CD14-positive monocyte (primary cell): ENCODE results near the gene PRKRA. TPM values are rescaled to one million over a fixed set of nuclear protein-coding genes. Genes with fewer than 3 reads are reported as not detected.

Experiments
- DNase-seq, 3 donors: peaks; one replicate each; pipeline ENCODE4 v3.0.0-alpha.2; 2011 to 2022
- H2AFZ ChIP-seq: 2 replicates; pipeline ENCODE4 v1.6.0; 2012; ENCODE audit warnings: mild to moderate bottlenecking, low read depth, low read length, inconsistent platforms; ENCODE audit not compliant: insufficient read depth, poor library complexity, severe bottlenecking
- H3K27ac ChIP-seq, 2 donors: 1 replicate in 1 of 2; 2 replicates in 1 of 2; pipeline ENCODE4 v1.5.1; 2012 to 2013; ENCODE audit warnings: low read length in 2 of 2, control low read depth in 1 of 2, inconsistent platforms in 1 of 2, low read depth in 1 of 2, mild to moderate bottlenecking in 1 of 2
- H3K27me3 ChIP-seq, 2 donors: one replicate each; pipeline versions ENCODE4 v1.6.0 to v1.6.1; 2011 to 2013; ENCODE audit warnings: low read length in 2 of 2; ENCODE audit not compliant: control insufficient read depth in 2 of 2, insufficient read depth in 2 of 2
- H3K36me3 ChIP-seq, 2 donors: replicated peaks in 1 of 2; 1 replicate in 1 of 2; 2 replicates in 1 of 2; pipeline versions ENCODE4 v1.5.1 to v1.6.1; 2012 to 2013; ENCODE audit warnings: low read length in 2 of 2, control low read depth in 1 of 2, inconsistent platforms in 1 of 2, mild to moderate bottlenecking in 1 of 2; ENCODE audit not compliant: insufficient read depth in 2 of 2, control insufficient read depth in 1 of 2
- H3K4me1 ChIP-seq, 2 donors: 1 replicate in 1 of 2; 2 replicates in 1 of 2; pipeline versions ENCODE4 v1.5.1 to v1.6.1; 2012 to 2013; ENCODE audit warnings: low read length in 2 of 2, control low read depth in 1 of 2, inconsistent platforms in 1 of 2, mild to moderate bottlenecking in 1 of 2, moderate library complexity in 1 of 2; ENCODE audit not compliant: insufficient read depth in 2 of 2, control insufficient read depth in 1 of 2
- H3K4me2 ChIP-seq: replicated peaks from 2 replicates; pipeline ENCODE3; 2012; ENCODE audit warnings: low read length, moderate library complexity, mild to moderate bottlenecking; ENCODE audit not compliant: poor library complexity, severe bottlenecking; ENCODE audit errors: extremely low read depth
- H3K4me3 ChIP-seq, 3 experiments: fragments of 200-600 bp in 1 of 3; sonication (generic) in 1 of 3; replicated peaks in 1 of 3; 1 replicate in 2 of 3; 2 replicates in 1 of 3; pipeline ENCODE4 v1.5.1; 2011 to 2013; ENCODE audit warnings: low read length in 3 of 3, mild to moderate bottlenecking in 3 of 3, control low read depth in 2 of 3, low read depth in 2 of 3, inconsistent platforms in 1 of 3, moderate library complexity in 1 of 3
- H3K79me2 ChIP-seq: 2 replicates; pipeline ENCODE4 v1.6.0; 2012; ENCODE audit warnings: mild to moderate bottlenecking, control low read depth, inconsistent platforms, low read length, moderate library complexity; ENCODE audit not compliant: insufficient read depth
- H3K9ac ChIP-seq: 2 replicates; pipeline ENCODE4 v1.6.0; 2017; ENCODE audit warnings: low read length, mild to moderate bottlenecking; ENCODE audit not compliant: insufficient read depth, poor library complexity, severe bottlenecking
- H3K9me3 ChIP-seq, 2 donors: replicated peaks in 1 of 2; 1 replicate in 1 of 2; 2 replicates in 1 of 2; pipeline versions ENCODE4 v1.5.1 to v1.6.1; 2012 to 2013; ENCODE audit warnings: low read length in 2 of 2, control low read depth in 1 of 2; ENCODE audit not compliant: control insufficient read depth in 1 of 2, insufficient read depth in 1 of 2
- H4K20me1 ChIP-seq: 2 replicates; pipeline ENCODE4 v1.6.0; 2012; ENCODE audit warnings: mild to moderate bottlenecking, low read length, control low read depth, moderate library complexity; ENCODE audit not compliant: insufficient read depth
- H3K27ac Mint-ChIP-seq, 7 donors: one replicate each; pipeline ENCODE4 v1.8.0; 2020; ENCODE audit warnings: mild to moderate bottlenecking in 7 of 7, mixed read lengths in 7 of 7, moderate library complexity in 6 of 7, inconsistent platforms in 2 of 7
- H3K27me3 Mint-ChIP-seq, 3 donors: one replicate each; pipeline ENCODE4 v1.8.0; 2021 to 2022; ENCODE audit warnings: low read depth in 3 of 3, mild to moderate bottlenecking in 3 of 3, mixed read lengths in 3 of 3, moderate library complexity in 3 of 3, inconsistent platforms in 1 of 3
- H3K36me3 Mint-ChIP-seq, 2 donors: one replicate each; pipeline ENCODE4 v1.8.0; 2020; ENCODE audit warnings: mixed read lengths in 2 of 2, inconsistent platforms in 1 of 2, mild to moderate bottlenecking in 1 of 2
- H3K4me1 Mint-ChIP-seq: one replicate; pipeline ENCODE4 v1.8.0; 2020; ENCODE audit warnings: mild to moderate bottlenecking, mixed read lengths
- H3K4me3 Mint-ChIP-seq, 2 donors: one replicate each; pipeline ENCODE4 v1.8.0; 2020; ENCODE audit warnings: mild to moderate bottlenecking in 2 of 2, mixed read lengths in 2 of 2, moderate library complexity in 1 of 2
- H3K9me3 Mint-ChIP-seq, 7 donors: one replicate each; pipeline ENCODE4 v1.8.0; 2020 to 2022; ENCODE audit warnings: mixed read lengths in 7 of 7, mild to moderate bottlenecking in 6 of 7, moderate library complexity in 6 of 7, inconsistent platforms in 2 of 7
- CTCF ChIP-seq: fragments of 200-600 bp; IDR thresholded peaks from one replicate; pipeline ENCODE4 v1.8.0; 2022; ENCODE audit warnings: antibody characterized with exemption, mild to moderate bottlenecking
- WGBS: methylation state at CpG from one replicate; pipeline ENCODE4 v1.1.5; 2013; ENCODE audit warnings: missing lambda C conversion rate; ENCODE audit not compliant: insufficient coverage; 5-methylcytosine and 5-hydroxymethylcytosine counted together
- intact Hi-C, 2 donors: fragments of 100-400 bp; cut with micrococcal nuclease; formaldehyde crosslinking; loops; one replicate each; pipeline versions ENCODE4 v1.15.0 to v1.15.1; 2023
- polyA plus RNA-seq, 3 donors: library from polyadenylated mRNA; depleted of rRNA in 1 of 3; unstranded in 2 of 3; stranded (reverse) in 1 of 3; fragments of 300-500 nt in 2 of 3; fragments of >200 nt in 1 of 3; fragmentation: Illumina TruSeq in 2 of 3; gene quantifications; 1 replicate in 2 of 3; 2 replicates in 1 of 3; pipeline ENCODE4 v1.2.3, GENCODE V29; 2012 to 2021

PRKRA gene
- polyA plus RNA-seq, 3 donors, result 21.0 to 35.8 (median 35.4) TPM

DNA sequence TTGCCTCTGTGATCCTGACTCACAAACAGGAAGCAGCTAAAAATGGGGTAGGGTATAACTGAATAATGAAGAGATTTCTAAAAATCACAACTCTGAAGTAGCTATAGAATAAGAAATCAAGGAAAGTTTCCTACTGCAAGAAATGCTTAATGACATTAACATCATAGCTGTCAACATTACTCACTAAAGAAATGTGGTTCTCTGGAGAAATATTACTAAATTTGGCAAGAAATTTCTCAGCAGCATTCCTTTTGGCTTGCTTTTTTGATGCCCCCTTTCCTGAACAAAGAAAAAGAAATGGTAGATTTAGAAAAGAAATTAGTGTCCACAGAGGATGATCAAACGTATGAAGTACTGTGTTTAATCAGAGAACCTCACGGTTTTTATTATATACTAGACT is 9.5 kb downstream of the PRKRA start:
- no peak overlapping the region for H3K9ac ChIP-seq
- H3K27me3 Mint-ChIP-seq, result no peaks in the 10 kb centered on the region
- no peaks in the 10 kb centered on the region for H4K20me1 ChIP-seq
- no peak for DNase-seq
- H3K4me3 Mint-ChIP-seq, result no peak overlapping the region
- H2AFZ ChIP-seq, result no peak overlapping the region
- no peaks in the 10 kb centered on the region for H3K27me3 ChIP-seq
- TF ChIP-seq CTCF, result no peak
- intact Hi-C loops, result loop anchor here in 1 of 2 donors (5.0 kb wide), 1 partner anchor 41 kb away; the partner anchor contains the start of gene PLEKHA3
- no peaks in the 10 kb centered on the region for H3K9me3 Mint-ChIP-seq
- no peak overlapping the region for H3K27ac Mint-ChIP-seq
- peaks cover 67 to 74% of the 10 kb centered on the region in 2 donors for H3K36me3 Mint-ChIP-seq
- no peak overlapping the region for H3K4me2 ChIP-seq
- no peaks in the 10 kb centered on the region for H3K9me3 ChIP-seq
- no peaks in the 10 kb centered on the region for H3K4me1 ChIP-seq
- H3K79me2 ChIP-seq, result no peaks in the 10 kb centered on the region
- no CpG with 5 or more reads among the region's 2 CpGs for WGBS
- H3K4me3 ChIP-seq, result no peak overlapping the region
- H3K27ac ChIP-seq, result no peak overlapping the region
- H3K4me1 Mint-ChIP-seq, result no peaks in the 10 kb centered on the region
- peaks cover 76 to 97% of the 10 kb centered on the region in 2 donors for H3K36me3 ChIP-seq

GRCh38 chr2:178436662-178437061 is 14.3 kb downstream of the PRKRA start:
- peaks cover 81 to 98% of the 10 kb centered on the region in 2 donors for H3K36me3 ChIP-seq
- no peak for TF ChIP-seq CTCF
- no peak overlapping the region for H3K27ac Mint-ChIP-seq

More at GRCh38 chr2:178436662-178437061, 14.3 kb downstream of the PRKRA start:
- Histone ChIP-seq H3K9me3 (no peaks in the 10 kb centered on the region), H4K20me1 (no peaks in the 10 kb centered on the region), H3K79me2 (no peaks in the 10 kb centered on the region), H3K27ac (no peak overlapping the region), H2AFZ (no peak overlapping the region), H3K4me3 (no peak overlapping the region), H3K9ac (no peak overlapping the region), H3K27me3 (peaks cover 0 to under 1% of the 10 kb centered on the region in 2 donors), H3K4me2 (no peak overlapping the region), H3K4me1 (no peaks in the 10 kb centered on the region)
- no peak for DNase-seq
- Mint-ChIP-seq H3K36me3 (peaks cover 70 to 73% of the 10 kb centered on the region in 2 donors), H3K4me3 (no peak overlapping the region), H3K9me3 (no peaks in the 10 kb centered on the region), H3K27me3 (no peaks in the 10 kb centered on the region), H3K4me1 (no peaks in the 10 kb centered on the region)
- WGBS, result no CpG with 5 or more reads among the region's 2 CpGs
- intact Hi-C loops, result no loop called here
